GM18870 (cell line): ENCODE data around the gene EWSR1.
"Not testable (repeated sequence)": the region's sequence is repeated elsewhere in the genome, so short reads cannot be mapped to it uniquely, and the experiment has no call there.

ENCODE experiments used
- ATAC-seq: cut with Tn5 transposase; IDR thresholded peaks from one replicate; pipeline ENCODE4 v1.9.1; 2021; ENCODE audit warnings: moderate library complexity; ENCODE audit not compliant: unreplicated experiment

The EWSR1 gene

GRCh38 chr22:29247891-29248290 lies 20.2 kb upstream of the EWSR1 start:
- not testable (repeated sequence) for ATAC-seq

GRCh38 chr22:29251265-29251664 lies 16.8 kb upstream of the EWSR1 start:
- no peak for ATAC-seq

- no peak for ATAC-seq
Measured at GRCh38 chr22:29251981-29252911, 15.8 kb upstream of the EWSR1 start.

DNA sequence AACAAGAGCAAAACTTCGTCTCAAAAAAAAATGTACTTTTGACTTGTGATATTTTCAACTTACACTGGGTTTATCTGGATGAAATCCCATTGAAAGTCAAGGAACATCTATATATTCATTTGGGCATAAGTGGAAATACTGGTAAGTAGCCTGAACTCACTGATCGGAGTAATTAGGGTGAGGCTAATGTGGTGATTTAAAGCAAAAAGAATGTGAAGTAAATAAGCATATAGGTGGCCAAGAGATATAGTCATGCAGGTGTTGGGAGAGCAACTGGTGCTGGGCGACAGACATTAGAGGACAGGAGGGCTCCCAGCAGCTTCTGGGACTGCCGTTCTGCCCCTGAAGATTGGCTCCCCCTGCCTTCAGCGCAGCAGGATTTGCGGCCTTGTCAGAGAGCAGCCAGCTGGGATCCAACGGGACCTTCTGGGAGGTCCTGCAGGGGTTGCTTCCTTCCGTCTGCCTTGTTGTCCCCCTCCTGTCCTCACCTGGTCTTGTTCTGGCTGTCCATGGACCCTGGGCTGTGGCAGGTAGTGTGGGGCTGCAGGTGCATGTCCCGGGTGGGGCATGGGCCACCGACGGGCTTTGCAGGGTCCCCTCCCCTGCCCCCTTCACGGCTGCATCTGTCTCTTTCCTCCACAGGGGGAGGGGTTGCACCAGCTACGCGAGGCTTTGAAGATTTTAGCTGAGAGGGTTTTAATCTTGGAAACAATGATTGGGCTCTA lies 14.3 kb upstream of the EWSR1 start:
- ATAC-seq = no peak

GRCh38 chr22:29254286-29254660 lies 13.8 kb upstream of the EWSR1 start:
- ATAC-seq = no peak

DNA sequence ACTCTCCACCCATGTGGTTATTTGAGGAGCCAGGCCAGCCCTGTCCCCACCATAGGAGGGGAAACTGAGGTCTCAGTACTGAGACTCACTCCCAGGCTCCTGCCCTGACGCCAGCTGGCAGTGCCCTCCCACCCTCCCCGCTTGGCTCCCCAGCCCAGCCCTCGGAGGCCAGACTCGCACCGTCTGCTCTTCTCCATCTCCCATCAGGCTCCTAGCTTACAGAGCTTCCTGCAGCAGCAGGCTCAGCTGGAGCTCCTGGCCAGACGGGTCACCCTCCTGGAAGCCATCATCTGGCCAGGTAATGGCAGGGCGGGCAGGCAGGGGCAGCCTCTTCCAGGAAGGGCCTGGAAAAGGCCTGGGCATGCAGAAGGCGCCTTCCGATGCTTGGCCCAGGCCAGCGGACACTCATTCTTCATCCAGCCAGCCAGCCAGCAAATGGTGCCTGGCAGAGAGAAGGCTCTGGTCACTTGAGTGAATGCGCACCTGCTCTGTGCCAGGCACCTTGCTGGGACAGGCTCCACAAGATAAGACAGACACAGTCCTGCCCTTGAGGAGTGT lies 12.9 kb upstream of the EWSR1 start:
- no peak for ATAC-seq

DNA sequence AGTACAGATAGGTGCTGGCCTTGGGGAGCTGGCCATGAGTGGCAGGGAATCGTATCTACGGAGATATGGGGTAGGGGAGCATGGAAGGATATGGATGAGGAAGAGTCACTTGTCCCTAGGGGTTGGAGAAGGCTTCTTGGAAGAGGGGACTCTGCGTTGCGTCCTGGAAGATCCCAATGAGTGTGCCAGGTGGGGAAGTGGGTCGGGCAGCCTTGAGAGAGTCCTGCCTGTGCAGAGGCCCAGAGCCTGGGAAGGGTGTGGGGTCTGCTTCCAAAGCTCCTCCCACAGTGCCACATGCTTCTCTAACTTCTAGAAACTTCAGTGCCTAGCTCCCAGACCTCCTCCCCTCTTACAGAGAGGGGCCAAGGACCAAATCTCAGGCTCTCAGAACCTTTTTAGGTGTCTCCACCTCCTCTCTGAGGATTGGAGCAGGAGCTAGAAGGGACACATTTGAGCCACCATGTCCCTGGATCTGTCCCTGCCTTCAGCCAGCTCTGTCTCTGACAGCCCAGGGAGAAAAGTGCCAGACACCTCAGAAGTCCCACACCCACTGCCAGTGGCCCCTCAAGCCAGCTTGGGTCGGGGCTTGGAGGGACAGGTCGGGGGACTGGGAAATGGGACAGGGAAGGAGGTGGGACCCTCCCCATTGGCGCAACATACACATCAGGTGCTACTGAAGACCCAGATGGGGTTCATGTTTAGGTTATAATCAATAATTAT lies 11.3 kb upstream of the EWSR1 start:
- ATAC-seq = no peak

DNA sequence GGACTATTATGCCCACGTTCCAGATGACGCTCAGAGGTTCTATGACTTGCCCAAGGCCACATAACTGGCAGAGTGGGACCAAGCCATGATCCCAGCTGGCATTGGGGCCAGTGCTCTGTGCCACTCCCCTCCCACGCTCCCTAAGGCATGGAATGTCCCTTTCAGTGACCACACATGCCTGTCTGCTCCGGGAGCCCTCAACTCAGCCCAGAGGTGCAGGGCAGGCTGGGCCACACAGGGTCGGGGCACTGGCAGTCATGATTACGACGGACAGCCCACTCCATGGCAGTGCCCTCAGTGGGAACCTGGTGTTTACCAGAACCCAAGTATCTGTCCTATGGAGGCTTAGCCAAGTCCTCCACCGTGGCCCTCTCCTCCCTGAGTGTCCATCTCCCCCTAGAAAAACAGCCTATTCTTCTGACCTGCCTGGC lies 10.3 kb upstream of the EWSR1 start:
- ATAC-seq = no peak

DNA sequence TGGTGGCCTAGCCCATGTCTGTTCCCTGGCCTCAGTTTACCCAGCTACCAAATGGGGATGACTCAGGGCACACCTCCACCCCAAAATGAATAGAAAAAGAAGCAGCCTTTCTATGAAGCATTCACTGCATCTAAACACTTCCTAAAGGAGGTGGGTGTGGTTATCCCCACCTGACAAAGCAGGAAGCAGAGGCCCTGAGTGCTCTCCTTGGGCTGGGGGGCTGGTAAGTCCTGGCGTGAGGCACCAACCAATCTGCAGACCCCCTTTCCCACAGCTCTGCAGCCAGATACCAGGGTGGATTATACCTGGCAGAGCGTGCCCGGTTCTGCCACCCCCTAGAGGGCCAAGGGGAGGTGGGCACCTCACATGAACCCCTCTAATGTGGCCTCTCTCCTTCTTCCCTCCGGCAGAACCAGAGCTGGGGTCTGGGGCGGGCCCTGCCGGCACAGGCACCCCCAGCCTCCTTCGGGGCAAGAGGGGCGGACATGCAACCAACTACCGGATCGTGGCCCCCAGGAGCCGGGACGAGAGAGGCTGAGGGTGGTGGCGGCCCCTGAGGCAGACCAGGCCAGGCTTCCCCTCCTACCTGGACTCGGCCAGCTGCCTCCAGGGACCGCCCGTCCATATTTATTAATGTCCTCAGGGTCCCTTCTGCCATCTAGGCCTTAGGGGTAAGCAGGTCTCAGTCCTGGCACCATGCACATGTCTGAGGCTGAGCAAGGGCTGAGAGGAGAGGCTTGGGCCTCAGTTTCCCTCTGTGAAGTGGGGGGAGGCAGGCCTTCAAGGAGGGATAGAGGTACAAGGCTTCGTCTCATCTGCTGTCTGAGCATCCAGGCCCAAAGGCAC lies 9.4 kb upstream of the EWSR1 start:
- no peak for ATAC-seq

DNA sequence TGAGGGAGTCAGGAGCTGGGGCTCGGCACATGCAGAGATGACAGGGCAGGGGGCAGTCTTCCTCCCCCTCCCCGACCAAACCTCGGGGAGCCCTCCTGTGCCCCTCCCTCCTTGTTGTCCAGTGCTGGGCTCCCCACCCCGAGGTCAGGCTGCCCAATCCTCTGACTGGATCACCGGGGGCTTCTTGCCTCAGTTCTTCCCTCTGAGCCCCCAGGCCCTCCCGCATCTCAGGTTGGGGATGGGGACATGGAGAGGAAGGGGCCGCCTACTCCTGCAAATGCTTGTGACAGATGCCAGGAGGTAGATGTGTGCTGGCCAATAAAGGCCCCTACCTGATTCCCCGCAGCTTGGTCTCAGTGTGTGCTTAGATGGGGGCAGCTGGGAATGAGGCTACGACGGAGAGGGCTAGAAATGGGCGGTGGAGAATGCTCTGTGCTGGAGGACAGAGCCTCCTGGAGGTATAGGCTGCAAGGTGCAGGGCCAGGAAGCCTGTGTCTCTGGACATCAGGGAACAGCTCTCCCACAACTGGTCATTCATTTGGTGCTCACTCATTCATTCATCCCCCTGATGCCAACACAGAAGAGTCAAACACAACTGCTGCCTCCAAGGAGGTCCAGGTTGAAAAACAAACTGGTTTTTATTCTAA lies 8.7 kb upstream of the EWSR1 start:
- no peak for ATAC-seq

DNA sequence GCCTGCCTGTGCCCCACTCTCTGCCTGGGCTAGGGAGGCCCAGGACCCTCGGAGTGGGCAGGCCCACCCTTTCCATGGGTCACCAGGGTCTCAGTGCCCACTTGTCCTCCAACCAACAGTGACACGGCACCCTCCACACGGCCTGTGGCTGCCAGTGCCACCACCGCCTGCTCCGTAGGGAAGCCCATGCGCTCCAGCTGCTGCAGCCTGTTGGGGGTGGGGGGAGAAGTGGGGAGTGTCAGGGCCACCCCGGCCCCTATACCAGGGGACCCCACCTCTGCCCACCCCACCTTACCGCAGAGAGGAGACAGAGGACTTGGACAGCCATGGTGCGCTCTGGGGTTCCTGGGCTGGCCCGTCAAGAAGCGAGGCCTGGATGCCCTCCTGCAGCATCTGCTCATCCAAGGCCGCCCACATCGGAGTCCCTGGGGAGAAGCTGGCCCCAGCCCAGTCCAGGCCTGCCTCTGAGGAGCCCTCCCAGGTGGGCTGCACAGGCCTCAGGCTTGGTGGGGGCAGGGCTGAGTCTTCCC lies 8.0 kb upstream of the EWSR1 start:
- no peak for ATAC-seq

- no peak for ATAC-seq
Measured at GRCh38 chr22:29260601-29261315, 7.3 kb upstream of the EWSR1 start.

GRCh38 chr22:29263791-29264276 lies 4.2 kb upstream of the EWSR1 start:
- no peak for ATAC-seq

DNA sequence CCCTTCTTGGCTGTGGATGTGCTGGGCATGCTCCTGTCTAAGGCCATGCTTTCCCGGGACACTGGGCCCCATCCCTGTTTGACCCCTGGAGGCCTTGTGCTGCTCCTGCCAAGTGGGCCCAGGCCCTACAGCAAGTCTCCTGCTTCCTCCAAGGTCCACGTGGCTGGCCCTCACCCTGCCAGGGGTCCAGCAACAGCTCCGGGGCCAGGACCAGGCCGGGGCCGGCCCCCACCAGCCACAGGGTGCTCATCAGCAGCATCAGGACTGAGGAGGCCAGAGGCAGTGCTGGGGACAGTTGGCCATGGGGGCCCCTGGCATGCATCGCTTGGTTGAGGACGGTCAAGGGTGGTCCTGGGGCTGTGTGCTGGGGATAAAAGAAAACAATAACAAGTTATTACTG lies 2.8 kb upstream of the EWSR1 start:
- no peak for ATAC-seq

GRCh38 chr22:29265929-29266328 lies 2.1 kb upstream of the EWSR1 start:
- no peak for ATAC-seq

GRCh38 chr22:29266564-29267461 lies 1.3 kb upstream of the EWSR1 start:
- no peak for ATAC-seq

- no peak for ATAC-seq
Measured at GRCh38 chr22:29267462-29267857, 608 bp upstream of the EWSR1 start.
